HG03558 (cell line): Measurements from ENCODE around the gene THSD4.

Experiments
- ATAC-seq: cut with Tn5 transposase; IDR thresholded peaks from one replicate; pipeline ENCODE4 v1.9.1; 2021; ENCODE audit warnings: moderate number of reproducible peaks; ENCODE audit not compliant: unreplicated experiment; ENCODE audit errors: extremely low read depth

The THSD4 gene

GRCh38 chr15:71612869-71613268, 497.6 kb downstream of the THSD4 start:
- no peak for ATAC-seq

GRCh38 chr15:71623111-71623510, 507.8 kb downstream of the THSD4 start:
- no peak for ATAC-seq

- no peak for ATAC-seq
Measured at GRCh38 chr15:71626596-71627088, 511.4 kb downstream of the THSD4 start.

- no peak for ATAC-seq
Measured at GRCh38 chr15:71627188-71627587, 511.9 kb downstream of the THSD4 start.

- no peak for ATAC-seq
Measured at GRCh38 chr15:71627604-71628003, 512.3 kb downstream of the THSD4 start.

- ATAC-seq, result no peak
Measured at GRCh38 chr15:71628988-71629770, 513.9 kb downstream of the THSD4 start.

- ATAC-seq, result no peak
Measured at GRCh38 chr15:71629781-71630474, 514.7 kb downstream of the THSD4 start.

- ATAC-seq, result no peak
Measured at GRCh38 chr15:71630475-71630809, 515.2 kb downstream of the THSD4 start.

- no peak for ATAC-seq
Measured at GRCh38 chr15:71632576-71633195, 517.4 kb downstream of the THSD4 start.

- ATAC-seq, result no peak
Measured at GRCh38 chr15:71634820-71635560, 519.7 kb downstream of the THSD4 start.

- no peak for ATAC-seq
Measured at GRCh38 chr15:71635735-71636134, 520.5 kb downstream of the THSD4 start.

- no peak for ATAC-seq
Measured at GRCh38 chr15:71638876-71639275, 523.6 kb downstream of the THSD4 start.

GRCh38 chr15:71639471-71639870, 524.2 kb downstream of the THSD4 start:
- no peak for ATAC-seq

- no peak for ATAC-seq
Measured at GRCh38 chr15:71643918-71644317, 528.6 kb downstream of the THSD4 start.

GRCh38 chr15:71646767-71647486, 531.7 kb downstream of the THSD4 start:
- ATAC-seq, result no peak

- ATAC-seq, result no peak
Measured at GRCh38 chr15:71647487-71647808, 532.2 kb downstream of the THSD4 start.

GRCh38 chr15:71648095-71648494, 532.8 kb downstream of the THSD4 start:
- ATAC-seq, result no peak

GRCh38 chr15:71649894-71650293, 534.6 kb downstream of the THSD4 start:
- ATAC-seq, result no peak

- no peak for ATAC-seq
Measured at GRCh38 chr15:71650603-71651002, 535.3 kb downstream of the THSD4 start.

GRCh38 chr15:71651750-71652186, 536.5 kb downstream of the THSD4 start:
- no peak for ATAC-seq
